GM21529 (cell line): ENCODE measurements around the gene GPRC5C.
"Not testable (repeated sequence)": the region's sequence is repeated elsewhere in the genome, so short reads cannot be mapped to it uniquely, and the experiment has no call there.

ENCODE experiments used
- ATAC-seq: cut with Tn5 transposase; IDR thresholded peaks from one replicate; pipeline ENCODE4 v1.9.1; 2021; ENCODE audit not compliant: unreplicated experiment

GPRC5C gene

GRCh38 chr17:74405311-74405710 is 26.6 kb upstream of the GPRC5C start:
- not testable (repeated sequence) for ATAC-seq

GRCh38 chr17:74407384-74407783 is 24.5 kb upstream of the GPRC5C start:
- no peak for ATAC-seq

GRCh38 chr17:74408262-74408661 is 23.6 kb upstream of the GPRC5C start:
- no peak for ATAC-seq

GRCh38 chr17:74408815-74409214 is 23.1 kb upstream of the GPRC5C start:
- no peak for ATAC-seq

GRCh38 chr17:74410001-74410443 is 21.9 kb upstream of the GPRC5C start:
- ATAC-seq = no peak

- no peak for ATAC-seq
These were observed 19.3 kb upstream of the GPRC5C start for GRCh38 chr17:74412581-74412980.

GRCh38 chr17:74413491-74413890 is 18.4 kb upstream of the GPRC5C start:
- ATAC-seq = no peak

- ATAC-seq = no peak
These were observed 17.4 kb upstream of the GPRC5C start for GRCh38 chr17:74414510-74414909.

GRCh38 chr17:74415608-74416396 is 16.1 kb upstream of the GPRC5C start:
- ATAC-seq = no peak

- peak; percentile 79 for ATAC-seq
These were observed 14.5 kb upstream of the GPRC5C start for GRCh38 chr17:74417178-74418045.

- ATAC-seq = no peak
These were observed 11.9 kb upstream of the GPRC5C start for GRCh38 chr17:74419928-74420411.

GRCh38 chr17:74424117-74424516 is 7.8 kb upstream of the GPRC5C start:
- no peak for ATAC-seq

- no peak for ATAC-seq
These were observed 7.2 kb upstream of the GPRC5C start for GRCh38 chr17:74424657-74425056.

- ATAC-seq = no peak
These were observed 5.3 kb upstream of the GPRC5C start for GRCh38 chr17:74426551-74427047.

- ATAC-seq = no peak
These were observed 4.7 kb upstream of the GPRC5C start for GRCh38 chr17:74427048-74427762.

- no peak for ATAC-seq
These were observed 4.1 kb upstream of the GPRC5C start for GRCh38 chr17:74427763-74428153.

- peak; percentile 4 for ATAC-seq
These were observed 2.1 kb upstream of the GPRC5C start for GRCh38 chr17:74429604-74430384.

- ATAC-seq = no peak
These were observed 1.5 kb upstream of the GPRC5C start for GRCh38 chr17:74430385-74430705.

GRCh38 chr17:74430706-74431567 is 951 bp upstream of the GPRC5C start:
- peak; percentile 47 for ATAC-seq

- no peak for ATAC-seq
These were observed 469 bp downstream of the GPRC5C start for GRCh38 chr17:74432424-74432690.
